AG10803 (cell line): ENCODE data around the gene CYB5R3.
A peak's percentile ranks its signal among the peaks of the same experiment; 100 is the strongest.
"Not testable (repeated sequence)": the region's sequence is repeated elsewhere in the genome, so short reads cannot be mapped to it uniquely, and the experiment has no call there.

Experiments
- DNase-seq: peaks from one replicate; pipeline ENCODE4 v3.0.0; 2010; ENCODE audit warnings: low read depth
- H3K4me3 ChIP-seq: 2 replicates; pipeline ENCODE4 v1.5.1; 2011; ENCODE audit warnings: mild to moderate bottlenecking, low read length, control low read depth
- TF ChIP-seq, protein P1 (sequence below): conservative IDR thresholded peaks from 2 replicates; pipeline ENCODE4 v1.5.1; 2011; ENCODE audit warnings: mild to moderate bottlenecking, low read length, control low read depth, inconsistent platforms

The CYB5R3 gene

DNA sequence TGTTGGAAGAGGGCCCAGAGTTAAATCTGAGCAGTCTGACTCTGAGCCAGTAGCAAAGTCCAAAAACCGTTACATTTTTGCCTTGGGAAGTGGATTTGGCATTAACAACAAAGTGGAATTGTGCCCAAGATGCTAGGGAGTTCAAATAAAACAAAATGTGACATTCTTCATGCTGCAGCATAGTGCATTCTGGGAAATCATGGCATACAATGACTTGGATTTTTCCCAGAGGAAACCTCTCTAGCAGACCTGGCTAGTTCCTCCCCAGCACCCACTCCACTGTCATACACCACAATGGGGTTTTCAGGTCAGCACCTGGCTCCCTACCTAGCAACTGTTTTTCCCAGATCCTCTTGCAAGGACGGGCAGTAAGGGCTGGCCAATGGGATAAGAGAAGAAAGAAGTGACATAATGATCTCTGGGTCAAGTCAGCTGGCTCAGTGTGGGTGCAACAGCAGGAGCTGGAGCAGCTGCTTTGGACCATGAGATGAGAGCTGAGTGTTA is 24.8 kb upstream of the CYB5R3 start:
- no peak overlapping the region for H3K4me3 ChIP-seq
- TF ChIP-seq, protein P1, sequence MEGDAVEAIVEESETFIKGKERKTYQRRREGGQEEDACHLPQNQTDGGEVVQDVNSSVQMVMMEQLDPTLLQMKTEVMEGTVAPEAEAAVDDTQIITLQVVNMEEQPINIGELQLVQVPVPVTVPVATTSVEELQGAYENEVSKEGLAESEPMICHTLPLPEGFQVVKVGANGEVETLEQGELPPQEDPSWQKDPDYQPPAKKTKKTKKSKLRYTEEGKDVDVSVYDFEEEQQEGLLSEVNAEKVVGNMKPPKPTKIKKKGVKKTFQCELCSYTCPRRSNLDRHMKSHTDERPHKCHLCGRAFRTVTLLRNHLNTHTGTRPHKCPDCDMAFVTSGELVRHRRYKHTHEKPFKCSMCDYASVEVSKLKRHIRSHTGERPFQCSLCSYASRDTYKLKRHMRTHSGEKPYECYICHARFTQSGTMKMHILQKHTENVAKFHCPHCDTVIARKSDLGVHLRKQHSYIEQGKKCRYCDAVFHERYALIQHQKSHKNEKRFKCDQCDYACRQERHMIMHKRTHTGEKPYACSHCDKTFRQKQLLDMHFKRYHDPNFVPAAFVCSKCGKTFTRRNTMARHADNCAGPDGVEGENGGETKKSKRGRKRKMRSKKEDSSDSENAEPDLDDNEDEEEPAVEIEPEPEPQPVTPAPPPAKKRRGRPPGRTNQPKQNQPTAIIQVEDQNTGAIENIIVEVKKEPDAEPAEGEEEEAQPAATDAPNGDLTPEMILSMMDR: no peak
- DNase-seq: peak; percentile 65

GRCh38 chr22:42673071-42673470 is 23.9 kb upstream of the CYB5R3 start:
- DNase-seq: not testable (repeated sequence)

GRCh38 chr22:42670921-42671709 is 21.9 kb upstream of the CYB5R3 start:
- H3K4me3 ChIP-seq: no peak overlapping the region
- no peak for DNase-seq
- TF ChIP-seq, protein P1: no peak

More at GRCh38 chr22:42673071-42673470, 23.9 kb upstream of the CYB5R3 start:
- not testable (repeated sequence) for H3K4me3 ChIP-seq

DNA sequence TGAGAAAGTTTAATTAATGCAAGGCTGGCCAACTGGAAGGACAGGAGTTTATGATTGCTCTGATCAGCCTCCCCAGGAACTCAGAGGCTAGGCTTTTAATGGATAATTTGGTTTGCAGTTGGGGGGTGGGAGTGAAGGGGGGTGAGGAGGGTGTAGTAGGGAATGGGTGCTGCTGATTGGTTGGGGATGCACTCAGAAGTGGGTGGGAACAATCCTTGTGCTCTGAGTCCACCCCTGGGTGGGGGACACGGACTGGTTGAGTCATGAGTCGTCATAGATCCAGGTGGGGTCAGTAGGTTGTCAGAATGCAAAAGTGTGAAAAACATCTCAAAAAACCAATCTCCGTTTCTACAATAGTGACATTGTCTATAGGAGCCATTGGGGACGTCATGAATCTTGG is 20.9 kb upstream of the CYB5R3 start:
- TF ChIP-seq, protein P1: no peak
- no peak for DNase-seq
- no peak overlapping the region for H3K4me3 ChIP-seq

- H3K4me3 ChIP-seq: not testable (repeated sequence)
These were observed 17.2 kb upstream of the CYB5R3 start for GRCh38 chr22:42666393-42666792.

GRCh38 chr22:42664976-42665831 is 16.0 kb upstream of the CYB5R3 start:
- H3K4me3 ChIP-seq: no peak overlapping the region
- DNase-seq: no peak
- TF ChIP-seq, protein P1: no peak

More at GRCh38 chr22:42666393-42666792, 17.2 kb upstream of the CYB5R3 start:
- DNase-seq: not testable (repeated sequence)

- H3K4me3 ChIP-seq: peak overlapping the region; percentile 74
These were observed 13.0 kb upstream of the CYB5R3 start for GRCh38 chr22:42661985-42662831.

More at GRCh38 chr22:42661985-42662831, 13.0 kb upstream of the CYB5R3 start:
- DNase-seq: peak; percentile 54
- TF ChIP-seq, protein P1: peak; percentile 76
